ENCODE measurements around the gene SERPINA4. TPM values are rescaled to one million over a fixed set of nuclear protein-coding genes. Genes with fewer than 3 reads are reported as not detected.

SERPINA4 gene
- total and polyA plus RNA-seq, 2 donors (not counting 3 experiments of a cell fraction or from before 2014, with no cell fraction given): not detected

GRCh38 chr14:94542811-94543440 is 18.3 kb upstream of the SERPINA4 start:
- Histone ChIP-seq H3K79me2 (ENCODE audit: control insufficient read depth, insufficient read depth, low read length) (no peaks in the 10 kb centered on the region), H3K4me2 (ENCODE audit: insufficient read depth, low read length) (no peak overlapping the region), H3K4me1 (ENCODE audit: control insufficient read depth, extremely low read depth, insufficient read depth, low read length) (peaks cover 23% of the 10 kb centered on the region), H2AFZ (ENCODE audit: low read depth, low read length) (no peak overlapping the region), H3K9me1 (replicated peaks; ENCODE audit: control insufficient read depth, extremely low read depth, insufficient read depth, low read length) (no peaks in the 10 kb centered on the region), H3K9me3 (replicated peaks; ENCODE audit: control insufficient read depth, insufficient read depth, low read length) (no peaks in the 10 kb centered on the region), H3K27me3 (ENCODE audit: control insufficient read depth in 2 of 2, insufficient read depth in 2 of 2, low read length in 2 of 2) (no peaks in the 10 kb centered on the region), H3K4me3 (replicated peaks in 1 of 3; ENCODE audit: insufficient read depth in 1 of 3, low read depth in 1 of 3, low read length in 3 of 3) (no peak overlapping the region), H4K20me1 (replicated peaks; ENCODE audit: control insufficient read depth, extremely low read depth, insufficient read depth, low read length) (no peaks in the 10 kb centered on the region), H3K9ac (replicated peaks; ENCODE audit: extremely low read depth, insufficient read depth, low read length) (no peak overlapping the region), H3K27ac (ENCODE audit: insufficient read depth, low read depth, low read length) (peak overlapping the region; percentile 3), H3K36me3 (ENCODE audit: control insufficient read depth in 2 of 2, extremely low read depth in 1 of 2, insufficient read depth in 2 of 2, low read length in 2 of 2) (no peaks in the 10 kb centered on the region)
- intact Hi-C loops (cut with micrococcal nuclease): loop anchor here (2.0 to 10.0 kb wide), 3 partner anchors 58 to 408 kb away; no protein-coding TSS in a partner anchor
- DNase-seq (ENCODE audit: low read depth, low spot score) (no peak), FAIRE-seq (no peak)
- TF ChIP-seq MAX (IDR thresholded peaks at IDR 0.05; ENCODE audit: insufficient read depth, insufficient read length): no peak
- TF ChIP-seq, protein P1, sequence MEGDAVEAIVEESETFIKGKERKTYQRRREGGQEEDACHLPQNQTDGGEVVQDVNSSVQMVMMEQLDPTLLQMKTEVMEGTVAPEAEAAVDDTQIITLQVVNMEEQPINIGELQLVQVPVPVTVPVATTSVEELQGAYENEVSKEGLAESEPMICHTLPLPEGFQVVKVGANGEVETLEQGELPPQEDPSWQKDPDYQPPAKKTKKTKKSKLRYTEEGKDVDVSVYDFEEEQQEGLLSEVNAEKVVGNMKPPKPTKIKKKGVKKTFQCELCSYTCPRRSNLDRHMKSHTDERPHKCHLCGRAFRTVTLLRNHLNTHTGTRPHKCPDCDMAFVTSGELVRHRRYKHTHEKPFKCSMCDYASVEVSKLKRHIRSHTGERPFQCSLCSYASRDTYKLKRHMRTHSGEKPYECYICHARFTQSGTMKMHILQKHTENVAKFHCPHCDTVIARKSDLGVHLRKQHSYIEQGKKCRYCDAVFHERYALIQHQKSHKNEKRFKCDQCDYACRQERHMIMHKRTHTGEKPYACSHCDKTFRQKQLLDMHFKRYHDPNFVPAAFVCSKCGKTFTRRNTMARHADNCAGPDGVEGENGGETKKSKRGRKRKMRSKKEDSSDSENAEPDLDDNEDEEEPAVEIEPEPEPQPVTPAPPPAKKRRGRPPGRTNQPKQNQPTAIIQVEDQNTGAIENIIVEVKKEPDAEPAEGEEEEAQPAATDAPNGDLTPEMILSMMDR (IDR thresholded peaks at IDR 0.05; ENCODE audit: extremely low read depth in 1 of 2, insufficient read depth in 1 of 2, low read depth in 1 of 2, low read length in 2 of 2): no peak
- TF ChIP-seq GATA2 (IDR thresholded peaks at IDR 0.05; ENCODE audit: insufficient read depth, insufficient read length, low read depth, low read length): no peak
- no peak for TF ChIP-seq FOS (IDR thresholded peaks at IDR 0.05; ENCODE audit: borderline replicate concordance, insufficient read depth, low read length)
- TF ChIP-seq JUN (IDR thresholded peaks at IDR 0.05; ENCODE audit: borderline replicate concordance, insufficient read depth, insufficient read length, low read depth): no peak
- no peak for TF ChIP-seq MYC (IDR thresholded peaks at IDR 0.05; ENCODE audit: low read depth, low read length)
- no peak for TF ChIP-seq POLR2A (IDR thresholded peaks at IDR 0.05; ENCODE audit: low read depth, low read length)
- TF ChIP-seq POLR2AphosphoS5 (IDR thresholded peaks at IDR 0.05; ENCODE audit: insufficient read depth, low read depth, low read length): no peak
- no peak for TF ChIP-seq EZH2 (IDR thresholded peaks at IDR 0.05; ENCODE audit: borderline replicate concordance, low read depth, low read length, severe bottlenecking)
- ChIA-PET POLR2A (no interaction called here), CTCF (interaction anchor here (1.6 kb wide), 1 partner anchor 119 kb away, joined by 6 read pairs; no protein-coding TSS in a partner anchor)
- no TSS peak for BruUV-seq (replicated peaks)
- dilution Hi-C loops (cut with MboI; ENCODE audit: extremely low pct_ligation_motif_present, low sequenced_read_pairs): no loop called here

Measured in endothelial cell of umbilical vein (primary cell).